H1 (cell line): ENCODE results near the gene GLP1R. TPM values are rescaled to one million over a fixed set of nuclear protein-coding genes. Genes with fewer than 3 reads are reported as not detected.

Source experiments
- ASH2L ChIP-seq: fragments of 200-600, 300-600 bp; sonication (generic); IDR thresholded peaks from one replicate; pipeline ENCODE4 v1.7.1; 2017; ENCODE audit warnings: low read length
- ATF3 ChIP-seq: IDR thresholded peaks from 2 replicates; pipeline ENCODE4 v1.6.1; 2011; ENCODE audit warnings: low read depth, mild to moderate bottlenecking, low read length; ENCODE audit not compliant: insufficient read depth
- BACH1 ChIP-seq: IDR thresholded peaks from 2 replicates; pipeline ENCODE4 v1.6.1; 2012; ENCODE audit warnings: low read length, improper control_type of control experiment
- BCL11A ChIP-seq, 2 experiments: IDR thresholded peaks; one replicate each; pipeline ENCODE4 v1.6.1; 2011; ENCODE audit warnings: low read depth in 2 of 2, low read length in 2 of 2, mild to moderate bottlenecking in 2 of 2
- BRCA1 ChIP-seq: IDR thresholded peaks from 2 replicates; pipeline ENCODE4 v1.6.1; 2012; ENCODE audit warnings: low read depth, low read length, improper control_type of control experiment
- CBX8 ChIP-seq: fragments of 300-800, 300-1000 bp; sonication (generic); IDR thresholded peaks from 2 replicates; pipeline ENCODE4 v1.7.1; 2016; ENCODE audit warnings: low read depth, low read length, borderline replicate concordance
- E2F6 ChIP-seq: IDR thresholded peaks from 2 replicates; pipeline ENCODE4 v1.6.1; 2012; ENCODE audit warnings: inconsistent platforms
- EGR1 ChIP-seq: IDR thresholded peaks from 2 replicates; pipeline ENCODE4 v1.6.1; 2011; ENCODE audit warnings: low read depth, low read length, borderline replicate concordance
- EZH2 ChIP-seq: fragments of 200-600 bp; sonication (generic); IDR thresholded peaks from 2 replicates; pipeline ENCODE4 v1.7.1; 2012; ENCODE audit warnings: low read depth, mild to moderate bottlenecking, moderate library complexity, low read length, inconsistent platforms; ENCODE audit not compliant: severe bottlenecking
- KDM1A ChIP-seq: fragments of 200-600, 300-600 bp; sonication (generic); IDR thresholded peaks from 2 replicates; pipeline ENCODE4 v1.7.1; 2016; ENCODE audit warnings: mild to moderate bottlenecking, low read length, borderline replicate concordance
- KDM4A ChIP-seq: IDR thresholded peaks from one replicate; pipeline ENCODE4 v1.7.1; 2012; ENCODE audit warnings: low read depth, mild to moderate bottlenecking, moderate library complexity, low read length, inconsistent platforms; ENCODE audit not compliant: severe bottlenecking
- NANOG ChIP-seq: IDR thresholded peaks from 2 replicates; pipeline ENCODE4 v1.6.1; 2011; ENCODE audit warnings: low read length, low read depth, mild to moderate bottlenecking, inconsistent platforms; ENCODE audit not compliant: insufficient read depth, poor library complexity, severe bottlenecking
- NRF1 ChIP-seq: IDR thresholded peaks from 2 replicates; pipeline ENCODE4 v1.6.1; 2011; ENCODE audit warnings: mild to moderate bottlenecking, low read depth, low read length, improper control_type of control experiment
- RBBP5 ChIP-seq: IDR thresholded peaks from 2 replicates; pipeline ENCODE4 v1.7.1; 2012; ENCODE audit warnings: low read depth, mild to moderate bottlenecking, inconsistent platforms, low read length, moderate library complexity, borderline replicate concordance
- RFX5 ChIP-seq: IDR thresholded peaks from 2 replicates; pipeline ENCODE4 v1.6.1; 2011; ENCODE audit warnings: low read depth, low read length, improper control_type of control experiment, borderline replicate concordance
- SIX5 ChIP-seq: IDR thresholded peaks from 2 replicates; pipeline ENCODE4 v1.6.1; 2011; ENCODE audit warnings: mild to moderate bottlenecking, low read depth, low read length
- SRF ChIP-seq: IDR thresholded peaks from 2 replicates; pipeline ENCODE4 v1.6.1; 2011; ENCODE audit warnings: mild to moderate bottlenecking, low read depth, low read length, moderate library complexity
- SUZ12 ChIP-seq: fragments of 200-600 bp; sonication (generic); IDR thresholded peaks from 2 replicates; pipeline ENCODE4 v1.6.1; 2012; ENCODE audit warnings: mild to moderate bottlenecking, inconsistent platforms, low read length, moderate library complexity, mixed read lengths
- TAF1 ChIP-seq: IDR thresholded peaks from 2 replicates; pipeline ENCODE4 v1.6.1; 2011; ENCODE audit warnings: mild to moderate bottlenecking, low read depth, low read length
- TBP ChIP-seq: IDR thresholded peaks from 2 replicates; pipeline ENCODE4 v1.6.1; 2011; ENCODE audit warnings: low read depth, low read length, improper control_type of control experiment
- TEAD4 ChIP-seq: IDR thresholded peaks from 2 replicates; pipeline ENCODE4 v1.6.1; 2012; ENCODE audit warnings: low read depth, low read length, inconsistent platforms, mixed read lengths
- YY1 ChIP-seq: IDR thresholded peaks from 2 replicates; pipeline ENCODE4 v1.6.1; 2011; ENCODE audit warnings: low read depth, mild to moderate bottlenecking, low read length
- ZNF274 ChIP-seq: IDR thresholded peaks from 2 replicates; pipeline ENCODE4 v1.7.0; 2012; ENCODE audit warnings: low read length, borderline replicate concordance; ENCODE audit errors: extremely low read depth
- polyA plus RNA-seq, 7 experiments: library from polyadenylated mRNA; depleted of rRNA in 3 of 7; stranded (reverse) in 5 of 7; unstranded in 2 of 7; fragments of >200 nt in 5 of 7; fragments of 200-250 nt in 2 of 7; gene quantifications; 1 replicate in 5 of 7; 2 replicates in 1 of 7; 4 replicates in 1 of 7; pipeline versions ENCODE4 v1.2.1 to v1.2.3, GENCODE V29; 2011 to 2013; ENCODE audit warnings: missing spikeins in 2 of 7, mixed read lengths in 2 of 7
- total RNA-seq: library from RNA; stranded (reverse); fragmentation: NEBNext Ultra II Directional; extraction: Animal tissue kit (Norgen Biotek cat#: 25700); gene quantifications from 2 replicates; pipeline ENCODE4 v1.2.1, GENCODE V29; 2021

The GLP1R gene
- total and polyA plus RNA-seq, 2 of the 8 experiments (the other 6 are each of a cell fraction or from before 2014, with no cell fraction given) = 2.6 to 2.7 TPM

- TF ChIP-seq RFX5 (no peak), BRCA1 (no peak), E2F6 (peak; percentile 95), SIX5 (no peak), RBBP5 (peak; percentile 88; the same call in 1 of the 2 replicates), BACH1 (no peak), EGR1 (no peak), TAF1 (peak; percentile 85), ZNF274 (no peak), SRF (no peak), NRF1 (peak; percentile 99), ASH2L (peak; percentile 98), BCL11A (IDR thresholded peaks at IDR 0.05; ENCODE audit: low read depth in 2 of 2, low read length in 2 of 2) (no peak), NANOG (no peak), TBP (peak; percentile 81), ATF3 (0 out of 2 replicates have a peak, but pooled peaks have one; percentile 2), TEAD4 (no peak; the same call in 1 of the 2 replicates), SUZ12 (0 out of 2 replicates have a peak, but pooled peaks have one; percentile 24), YY1 (peak; percentile 19; the same call in 1 of the 2 replicates), CBX8 (no peak), KDM4A (peak; percentile 77), KDM1A (no peak), EZH2 (no peak)
Observed at GRCh38 chr6:39114704-39115599, 66.4 kb downstream of the GLP1R start, which contains the start of gene SAYSD1 (continued).
